ENCODE measurements around the gene RBM4B.

RBM4B gene

DNA sequence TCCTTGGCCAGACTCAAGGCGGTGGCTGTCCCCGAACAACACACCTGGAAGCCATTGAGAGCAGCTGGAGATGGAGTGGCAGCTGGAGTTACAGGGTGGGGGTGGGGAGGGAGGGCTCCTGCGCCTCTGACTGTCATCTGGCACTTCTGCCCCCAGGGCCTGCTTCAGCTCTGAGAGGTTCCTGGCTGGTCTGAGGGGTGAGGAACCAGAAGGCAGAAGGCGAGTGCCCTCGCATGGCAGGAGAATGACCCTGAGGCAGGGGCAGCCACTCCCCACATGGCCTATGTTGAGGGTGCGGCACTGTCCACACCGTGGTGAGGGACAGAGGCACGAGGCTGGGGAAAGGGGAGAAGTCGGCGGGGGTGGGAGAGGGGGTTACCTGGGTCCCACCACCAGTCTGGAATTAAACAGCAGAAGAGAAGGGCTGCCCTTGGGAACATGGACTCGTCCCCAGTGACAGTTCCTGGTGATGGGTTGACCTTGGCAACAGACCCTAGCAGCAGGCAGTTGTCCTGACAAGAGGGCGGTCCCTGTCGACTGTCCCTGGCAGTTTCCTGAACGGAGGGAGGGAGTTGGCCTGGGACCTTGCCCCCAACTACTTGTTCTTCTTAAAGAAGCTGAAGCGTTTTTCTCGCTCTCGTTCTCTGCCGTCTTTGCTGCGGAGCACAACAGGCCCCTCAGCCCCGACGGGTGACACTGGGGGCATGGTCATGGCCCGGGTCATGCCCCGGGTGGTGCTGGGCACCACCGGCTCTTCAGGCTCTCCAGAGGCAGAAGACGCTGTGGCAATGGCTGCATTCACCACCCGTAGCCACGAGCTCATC lies 7.8 kb upstream of the RBM4B start:
- Histone ChIP-seq H3K9me3 (ENCODE audit: insufficient read depth, low read depth, low read length) (no peaks in the 10 kb centered on the region), H3K27ac (ENCODE audit: low read depth, low read length) (no peak overlapping the region), H3K4me1 (ENCODE audit: insufficient read depth, low read length) (no peaks in the 10 kb centered on the region), H3K9ac (ENCODE audit: low read depth, low read length) (no peak overlapping the region), H3K36me3 (ENCODE audit: insufficient read depth, low read length) (peaks cover 55% of the 10 kb centered on the region), H3K4me3 (ENCODE audit: low read length) (no peak overlapping the region), H3K27me3 (ENCODE audit: insufficient read depth, low read length) (no peaks in the 10 kb centered on the region)
- WGBS = 92% methylated on average over 27 of the region's 27 CpGs

- 95% methylated on average over 2 of the region's 2 CpGs for WGBS
- H3K27ac ChIP-seq (ENCODE audit: low read depth, low read length) = no peak overlapping the region
- peaks cover 47% of the 10 kb centered on the region for H3K36me3 ChIP-seq (ENCODE audit: insufficient read depth, low read length)
- H3K9ac ChIP-seq (ENCODE audit: low read depth, low read length) = no peak overlapping the region
- H3K27me3 ChIP-seq (ENCODE audit: insufficient read depth, low read length) = no peaks in the 10 kb centered on the region
- no peaks in the 10 kb centered on the region for H3K9me3 ChIP-seq (ENCODE audit: insufficient read depth, low read depth, low read length)
- no peak overlapping the region for H3K4me3 ChIP-seq (ENCODE audit: low read length)
- no peaks in the 10 kb centered on the region for H3K4me1 ChIP-seq (ENCODE audit: insufficient read depth, low read length)
These were observed 6.9 kb upstream of the RBM4B start for GRCh38 chr11:66684635-66685034.

GRCh38 chr11:66683877-66684276 lies 6.2 kb upstream of the RBM4B start:
- no peaks in the 10 kb centered on the region for H3K27me3 ChIP-seq (ENCODE audit: insufficient read depth, low read length)
- no peak overlapping the region for H3K27ac ChIP-seq (ENCODE audit: low read depth, low read length)
- 95% methylated on average over 8 of the region's 8 CpGs for WGBS
- H3K4me3 ChIP-seq (ENCODE audit: low read length) = no peak overlapping the region
- H3K9me3 ChIP-seq (ENCODE audit: insufficient read depth, low read depth, low read length) = no peaks in the 10 kb centered on the region
- no peak overlapping the region for H3K9ac ChIP-seq (ENCODE audit: low read depth, low read length)
- peaks cover 40% of the 10 kb centered on the region for H3K36me3 ChIP-seq (ENCODE audit: insufficient read depth, low read length)
- H3K4me1 ChIP-seq (ENCODE audit: insufficient read depth, low read length) = no peaks in the 10 kb centered on the region

DNA sequence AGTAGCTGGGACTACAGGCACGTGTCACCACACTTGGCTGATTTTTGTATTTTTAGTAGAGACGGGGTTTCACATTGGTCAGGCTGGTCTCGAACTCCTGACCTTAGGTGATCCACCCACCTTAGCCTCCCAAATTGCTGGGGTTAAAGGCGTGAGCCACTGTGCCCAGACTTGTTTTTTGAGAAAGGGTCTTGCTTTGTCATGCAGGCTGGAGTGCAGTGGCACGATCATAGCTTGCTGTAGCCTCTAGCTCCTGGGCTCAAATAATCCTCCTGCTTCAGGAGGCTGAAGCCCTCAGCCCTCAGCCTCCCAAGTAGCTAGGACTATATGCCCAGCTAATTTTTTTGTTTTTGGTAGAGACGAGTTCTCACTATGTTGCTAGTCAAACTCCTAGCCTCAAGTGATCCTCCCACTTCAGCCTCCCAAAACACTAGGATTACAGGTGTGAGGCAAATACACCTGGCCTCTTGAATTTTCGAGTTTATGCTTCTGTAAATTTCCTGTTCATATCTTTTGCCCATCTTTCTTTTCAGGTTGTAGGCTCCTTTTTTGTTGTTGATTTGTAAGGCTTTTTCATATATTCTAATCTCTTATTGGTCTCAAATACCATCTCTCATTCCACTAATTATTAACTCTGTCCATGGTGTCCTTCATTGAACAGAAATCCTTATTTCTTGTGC lies 3.4 kb upstream of the RBM4B start:
- 92% methylated on average over 7 of the region's 7 CpGs for WGBS
- Histone ChIP-seq H3K9ac (ENCODE audit: low read depth, low read length) (no peak overlapping the region), H3K9me3 (ENCODE audit: insufficient read depth, low read depth, low read length) (no peaks in the 10 kb centered on the region), H3K27ac (ENCODE audit: low read depth, low read length) (no peak overlapping the region), H3K4me1 (ENCODE audit: insufficient read depth, low read length) (peaks cover 5% of the 10 kb centered on the region; the same call in 1 of the 2 replicates), H3K36me3 (ENCODE audit: insufficient read depth, low read length) (peaks cover 18% of the 10 kb centered on the region), H3K4me3 (ENCODE audit: low read length) (no peak overlapping the region), H3K27me3 (ENCODE audit: insufficient read depth, low read length) (no peaks in the 10 kb centered on the region)

DNA sequence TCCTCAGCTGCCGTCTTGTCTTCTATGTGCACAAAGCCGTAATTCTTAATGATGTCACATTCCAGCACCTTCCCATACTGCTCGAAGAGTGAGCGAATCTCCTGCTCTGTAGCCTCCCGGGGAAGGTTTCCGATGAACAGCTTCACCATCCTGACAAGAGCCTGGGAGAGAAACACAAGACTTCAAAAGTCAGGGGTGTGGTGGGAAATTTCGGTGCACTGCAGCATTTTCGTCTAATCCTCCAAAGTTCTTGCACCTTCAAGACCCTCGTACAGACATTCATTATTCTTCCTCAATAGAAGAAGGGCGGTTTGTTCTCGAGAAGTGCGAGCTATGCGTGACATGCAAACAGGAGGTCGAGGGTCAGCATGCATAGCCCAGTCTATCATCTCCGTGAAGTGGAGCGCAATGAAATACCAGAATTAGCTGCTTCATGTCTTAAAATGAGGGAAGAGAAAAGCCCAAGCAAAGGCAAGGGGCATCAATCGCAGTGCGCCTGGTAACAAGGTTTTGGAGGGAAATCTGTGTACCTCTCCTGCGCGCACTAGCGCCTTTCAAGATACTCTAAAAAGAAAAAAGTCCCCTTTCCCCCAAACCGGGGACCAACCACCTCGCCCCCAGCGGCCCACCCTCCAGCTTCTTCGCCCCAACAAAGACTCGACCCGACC lies 622 bp downstream of the RBM4B start:
- WGBS = 21% methylated on average over 25 of the region's 27 CpGs
- no peaks in the 10 kb centered on the region for H3K9me3 ChIP-seq (ENCODE audit: insufficient read depth, low read depth, low read length)
- H3K27ac ChIP-seq (ENCODE audit: low read depth, low read length) = peak overlapping the region; percentile 95
- H3K9ac ChIP-seq (ENCODE audit: low read depth, low read length) = peak overlapping the region; percentile 91
- H3K27me3 ChIP-seq (ENCODE audit: insufficient read depth, low read length) = no peaks in the 10 kb centered on the region
- H3K36me3 ChIP-seq (ENCODE audit: insufficient read depth, low read length) = peaks cover 19% of the 10 kb centered on the region
- H3K4me1 ChIP-seq (ENCODE audit: insufficient read depth, low read length) = peaks cover 16% of the 10 kb centered on the region; the same call in 1 of the 2 replicates
- peak overlapping the region; percentile 87 for H3K4me3 ChIP-seq (ENCODE audit: low read length)

GRCh38 chr11:66676282-66676919 lies 1.3 kb downstream of the RBM4B start:
- peak overlapping the region; percentile 87 for H3K4me3 ChIP-seq (ENCODE audit: low read length)
- H3K9me3 ChIP-seq (ENCODE audit: insufficient read depth, low read depth, low read length) = no peaks in the 10 kb centered on the region
- no peak overlapping the region for H3K9ac ChIP-seq (ENCODE audit: low read depth, low read length)
- H3K27me3 ChIP-seq (ENCODE audit: insufficient read depth, low read length) = no peaks in the 10 kb centered on the region
- peaks cover 19% of the 10 kb centered on the region for H3K36me3 ChIP-seq (ENCODE audit: insufficient read depth, low read length)
- H3K27ac ChIP-seq (ENCODE audit: low read depth, low read length) = no peak overlapping the region
- WGBS = 89% methylated on average over 16 of the region's 16 CpGs
- H3K4me1 ChIP-seq (ENCODE audit: insufficient read depth, low read length) = peaks cover 16% of the 10 kb centered on the region; the same call in 1 of the 2 replicates

DNA sequence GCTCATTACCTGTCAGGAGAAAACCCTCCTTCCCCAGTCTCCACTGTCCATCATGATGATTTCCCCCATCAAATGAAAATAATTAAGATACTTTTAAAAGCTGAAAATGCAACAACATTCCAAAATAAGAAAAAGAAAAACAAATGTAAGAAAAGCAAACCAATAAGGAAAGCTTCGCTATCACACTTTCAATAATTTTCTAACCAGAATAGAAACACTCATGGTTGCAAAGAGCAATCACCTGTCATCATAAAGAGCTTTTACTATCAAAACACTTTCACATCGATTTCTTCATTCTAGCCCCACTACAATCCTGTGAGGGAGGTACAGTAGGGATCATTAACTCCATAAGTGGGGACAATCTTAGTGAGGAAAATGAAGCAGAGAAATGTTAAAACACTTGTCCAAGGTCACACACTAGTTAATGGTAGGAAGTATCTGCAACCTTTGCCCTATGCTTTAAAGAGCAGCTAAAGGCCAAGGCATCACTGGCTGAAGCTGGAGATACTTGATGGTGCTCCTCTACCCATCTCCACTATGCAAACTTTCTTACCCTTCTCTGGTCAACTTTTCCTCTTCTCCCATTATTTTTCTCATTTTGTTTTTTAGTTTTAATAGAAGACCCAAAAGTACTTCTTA lies 2.6 kb downstream of the RBM4B start:
- H3K4me3 ChIP-seq (ENCODE audit: low read length) = peak overlapping the region; percentile 87; the same call in 1 of the 2 replicates
- H3K36me3 ChIP-seq (ENCODE audit: insufficient read depth, low read length) = peaks cover 24% of the 10 kb centered on the region
- peaks cover 16% of the 10 kb centered on the region; the same call in 1 of the 2 replicates for H3K4me1 ChIP-seq (ENCODE audit: insufficient read depth, low read length)
- H3K9ac ChIP-seq (ENCODE audit: low read depth, low read length) = no peak overlapping the region
- H3K27me3 ChIP-seq (ENCODE audit: insufficient read depth, low read length) = no peaks in the 10 kb centered on the region
- 96% methylated on average over 1 of the region's 2 CpGs for WGBS
- H3K27ac ChIP-seq (ENCODE audit: low read depth, low read length) = no peak overlapping the region
- no peaks in the 10 kb centered on the region for H3K9me3 ChIP-seq (ENCODE audit: insufficient read depth, low read depth, low read length)

GRCh38 chr11:66670816-66671215 lies 6.9 kb downstream of the RBM4B start:
- H3K36me3 ChIP-seq (ENCODE audit: insufficient read depth, low read length) = peaks cover 54% of the 10 kb centered on the region
- H3K9me3 ChIP-seq (ENCODE audit: insufficient read depth, low read depth, low read length) = no peaks in the 10 kb centered on the region
- WGBS = 86% methylated on average over 5 of the region's 5 CpGs
- H3K4me3 ChIP-seq (ENCODE audit: low read length) = no peak overlapping the region
- no peak overlapping the region for H3K9ac ChIP-seq (ENCODE audit: low read depth, low read length)
- no peaks in the 10 kb centered on the region for H3K27me3 ChIP-seq (ENCODE audit: insufficient read depth, low read length)
- H3K27ac ChIP-seq (ENCODE audit: low read depth, low read length) = no peak overlapping the region
- H3K4me1 ChIP-seq (ENCODE audit: insufficient read depth, low read length) = peaks cover 8% of the 10 kb centered on the region; the same call in 1 of the 2 replicates

DNA sequence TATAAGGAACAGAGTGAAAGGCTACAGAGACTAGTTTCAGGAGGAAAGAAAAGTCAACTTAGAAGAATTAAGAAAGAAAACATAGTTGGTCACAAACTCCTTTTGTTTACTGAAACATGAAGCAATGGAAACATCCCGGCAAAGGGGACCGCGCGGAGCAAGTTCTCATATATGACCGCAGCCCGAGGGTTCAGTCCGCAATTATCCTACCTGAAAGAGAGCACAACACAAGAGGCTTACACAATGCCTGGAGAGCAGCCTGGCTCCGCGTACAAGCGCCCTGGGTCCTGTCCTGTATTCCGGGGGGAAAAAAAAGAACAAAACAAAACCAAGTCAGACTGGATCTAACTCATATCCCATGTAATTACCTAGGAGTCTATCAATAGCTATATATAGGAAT lies 12.3 kb downstream of the RBM4B start:
- Histone ChIP-seq H3K4me3 (ENCODE audit: low read length) (no peak overlapping the region), H3K4me1 (ENCODE audit: insufficient read depth, low read length) (no peaks in the 10 kb centered on the region), H3K9me3 (ENCODE audit: insufficient read depth, low read depth, low read length) (no peaks in the 10 kb centered on the region), H3K27ac (ENCODE audit: low read depth, low read length) (no peak overlapping the region), H3K36me3 (ENCODE audit: insufficient read depth, low read length) (peaks cover 87% of the 10 kb centered on the region), H3K9ac (ENCODE audit: low read depth, low read length) (no peak overlapping the region), H3K27me3 (ENCODE audit: insufficient read depth, low read length) (no peaks in the 10 kb centered on the region)
- WGBS = 97% methylated on average over 11 of the region's 11 CpGs

DNA sequence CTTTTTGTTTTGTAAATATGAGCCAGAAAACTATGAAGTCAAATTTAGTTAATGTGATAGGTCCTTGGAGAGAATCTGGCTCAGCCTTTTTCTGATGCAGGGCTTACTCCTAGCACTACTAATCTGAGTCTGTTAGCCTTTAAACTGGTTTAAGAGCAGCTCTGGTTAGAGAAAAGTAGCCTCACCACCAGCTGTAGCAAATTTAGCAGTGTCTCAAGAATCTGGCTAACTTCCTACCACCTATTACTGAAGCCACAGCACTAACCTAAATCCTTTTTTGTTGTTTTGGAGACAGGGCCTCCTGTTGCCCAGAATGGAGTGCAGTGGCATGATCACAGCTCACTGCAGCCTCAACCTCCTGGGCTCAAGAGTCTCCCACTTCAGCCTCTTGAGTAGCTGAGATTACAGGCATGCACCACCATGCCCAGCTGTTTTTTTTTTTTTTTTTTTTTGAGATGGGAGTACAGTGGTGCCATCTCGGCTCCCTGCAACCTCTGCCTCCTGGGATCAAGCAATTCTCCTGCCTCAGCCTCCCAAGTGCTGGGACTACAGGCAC lies 13.9 kb downstream of the RBM4B start:
- no peaks in the 10 kb centered on the region for H3K4me1 ChIP-seq (ENCODE audit: insufficient read depth, low read length)
- peaks cover 88% of the 10 kb centered on the region for H3K36me3 ChIP-seq (ENCODE audit: insufficient read depth, low read length)
- H3K27me3 ChIP-seq (ENCODE audit: insufficient read depth, low read length) = no peaks in the 10 kb centered on the region
- H3K9me3 ChIP-seq (ENCODE audit: insufficient read depth, low read depth, low read length) = no peaks in the 10 kb centered on the region
- H3K27ac ChIP-seq (ENCODE audit: low read depth, low read length) = no peak overlapping the region
- H3K9ac ChIP-seq (ENCODE audit: low read depth, low read length) = no peak overlapping the region
- WGBS = 100% methylated on average over 1 of the region's 1 CpG
- no peak overlapping the region for H3K4me3 ChIP-seq (ENCODE audit: low read length)
